RWPE2 (cell line): ENCODE results near the gene THRA.

ENCODE experiments used
- ATAC-seq: fragments of 200-7000 bp; cut with Tn5 transposase; 3 replicates; pipeline ENCODE4 v1.9.1; 2021; ENCODE audit warnings: low read depth
- DNase-seq: peaks from one replicate; pipeline ENCODE4 v3.0.0-alpha.2; 2020; ENCODE audit warnings: low spot score
- H3K27ac ChIP-seq: fragments of 450-650 bp; 2 replicates; pipeline ENCODE4 v1.5.1; 2017; ENCODE audit warnings: mild to moderate bottlenecking; ENCODE audit not compliant: poor library complexity, severe bottlenecking
- H3K27me3 ChIP-seq: fragments of 250-450 bp; sonication (Bioruptor Pico); 2 replicates; pipeline ENCODE4 v1.5.1; 2021; ENCODE audit warnings: mild to moderate bottlenecking, moderate library complexity; ENCODE audit not compliant: insufficient read depth, poor library complexity, severe bottlenecking
- H3K36me3 ChIP-seq: fragments of 250-450 bp; sonication (Bioruptor Pico); 2 replicates; pipeline ENCODE4 v1.5.1; 2020; ENCODE audit warnings: low read depth, mild to moderate bottlenecking, moderate library complexity
- H3K4me1 ChIP-seq: fragments of 250-450 bp; sonication (Bioruptor Pico); 2 replicates; pipeline ENCODE4 v1.5.1; 2021; ENCODE audit warnings: mild to moderate bottlenecking, moderate library complexity; ENCODE audit not compliant: insufficient read depth, poor library complexity, severe bottlenecking
- H3K4me3 ChIP-seq: fragments of 250-450 bp; sonication (Bioruptor Pico); 2 replicates; pipeline ENCODE4 v1.5.1; 2021; ENCODE audit warnings: mild to moderate bottlenecking, moderate library complexity; ENCODE audit not compliant: severe bottlenecking
- H3K9me3 ChIP-seq: fragments of 250-450 bp; sonication (Bioruptor Pico); 2 replicates; pipeline ENCODE4 v1.5.1; 2021; ENCODE audit warnings: mild to moderate bottlenecking, moderate library complexity; ENCODE audit not compliant: severe bottlenecking
- TF ChIP-seq, protein P1 (sequence below): fragments of 450-650 bp; IDR thresholded peaks from one replicate; pipeline ENCODE4 v1.5.1; 2017; ENCODE audit warnings: mild to moderate bottlenecking, moderate library complexity; ENCODE audit not compliant: poor library complexity, severe bottlenecking

Gene THRA

DNA sequence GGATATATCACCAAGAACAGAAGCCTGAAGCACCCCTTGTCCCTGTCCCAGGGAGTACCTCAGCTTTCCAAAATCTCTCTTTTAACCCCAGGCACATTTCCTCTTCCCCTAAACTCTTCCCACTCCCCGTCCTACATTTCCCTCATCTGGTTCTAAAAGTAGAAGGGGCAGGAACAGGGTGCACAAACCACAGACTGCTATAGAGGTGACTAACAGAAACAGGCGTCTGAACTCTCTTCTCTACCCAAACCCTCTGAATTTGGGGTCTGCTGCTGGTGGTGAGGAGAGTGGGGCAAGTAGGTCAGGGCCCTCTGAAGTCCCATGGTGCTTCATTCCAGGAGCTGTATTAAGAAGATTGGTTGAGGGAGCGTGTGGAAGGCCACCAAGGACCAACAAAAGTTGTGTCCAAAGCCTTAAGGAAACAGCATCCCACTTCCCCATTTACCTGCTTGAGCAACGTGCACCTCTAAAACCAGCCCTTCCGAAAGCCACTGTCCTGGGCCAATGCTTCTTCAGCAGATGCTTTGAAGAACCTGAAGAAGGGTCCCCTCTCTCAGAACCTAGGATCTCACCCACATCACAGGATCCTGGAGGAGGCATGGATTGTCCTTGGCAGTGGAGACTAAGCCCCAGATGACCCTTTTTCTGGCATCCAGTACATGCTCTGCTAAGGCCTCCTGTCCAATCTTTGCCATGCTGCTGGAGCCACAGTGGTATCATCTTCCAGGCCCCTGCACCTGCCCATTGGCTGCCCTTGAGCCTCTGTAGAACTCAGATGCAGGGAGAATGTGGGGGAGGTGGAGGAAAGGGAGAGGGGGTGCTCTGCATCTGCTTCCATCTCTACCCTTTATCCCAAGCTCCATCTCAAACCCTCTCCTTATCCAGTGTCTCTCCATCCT, 43.3 kb downstream of the THRA start:
- DNase-seq = no peak
- no peak overlapping the region for H3K4me3 ChIP-seq
- no peaks in the 10 kb centered on the region for H3K27me3 ChIP-seq
- H3K9me3 ChIP-seq = no peaks in the 10 kb centered on the region
- no peak overlapping the region for H3K27ac ChIP-seq
- TF ChIP-seq, protein P1, sequence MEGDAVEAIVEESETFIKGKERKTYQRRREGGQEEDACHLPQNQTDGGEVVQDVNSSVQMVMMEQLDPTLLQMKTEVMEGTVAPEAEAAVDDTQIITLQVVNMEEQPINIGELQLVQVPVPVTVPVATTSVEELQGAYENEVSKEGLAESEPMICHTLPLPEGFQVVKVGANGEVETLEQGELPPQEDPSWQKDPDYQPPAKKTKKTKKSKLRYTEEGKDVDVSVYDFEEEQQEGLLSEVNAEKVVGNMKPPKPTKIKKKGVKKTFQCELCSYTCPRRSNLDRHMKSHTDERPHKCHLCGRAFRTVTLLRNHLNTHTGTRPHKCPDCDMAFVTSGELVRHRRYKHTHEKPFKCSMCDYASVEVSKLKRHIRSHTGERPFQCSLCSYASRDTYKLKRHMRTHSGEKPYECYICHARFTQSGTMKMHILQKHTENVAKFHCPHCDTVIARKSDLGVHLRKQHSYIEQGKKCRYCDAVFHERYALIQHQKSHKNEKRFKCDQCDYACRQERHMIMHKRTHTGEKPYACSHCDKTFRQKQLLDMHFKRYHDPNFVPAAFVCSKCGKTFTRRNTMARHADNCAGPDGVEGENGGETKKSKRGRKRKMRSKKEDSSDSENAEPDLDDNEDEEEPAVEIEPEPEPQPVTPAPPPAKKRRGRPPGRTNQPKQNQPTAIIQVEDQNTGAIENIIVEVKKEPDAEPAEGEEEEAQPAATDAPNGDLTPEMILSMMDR = no peak
- H3K4me1 ChIP-seq = peaks cover 40% of the 10 kb centered on the region
- H3K36me3 ChIP-seq = no peaks in the 10 kb centered on the region
- no peak for ATAC-seq

DNA sequence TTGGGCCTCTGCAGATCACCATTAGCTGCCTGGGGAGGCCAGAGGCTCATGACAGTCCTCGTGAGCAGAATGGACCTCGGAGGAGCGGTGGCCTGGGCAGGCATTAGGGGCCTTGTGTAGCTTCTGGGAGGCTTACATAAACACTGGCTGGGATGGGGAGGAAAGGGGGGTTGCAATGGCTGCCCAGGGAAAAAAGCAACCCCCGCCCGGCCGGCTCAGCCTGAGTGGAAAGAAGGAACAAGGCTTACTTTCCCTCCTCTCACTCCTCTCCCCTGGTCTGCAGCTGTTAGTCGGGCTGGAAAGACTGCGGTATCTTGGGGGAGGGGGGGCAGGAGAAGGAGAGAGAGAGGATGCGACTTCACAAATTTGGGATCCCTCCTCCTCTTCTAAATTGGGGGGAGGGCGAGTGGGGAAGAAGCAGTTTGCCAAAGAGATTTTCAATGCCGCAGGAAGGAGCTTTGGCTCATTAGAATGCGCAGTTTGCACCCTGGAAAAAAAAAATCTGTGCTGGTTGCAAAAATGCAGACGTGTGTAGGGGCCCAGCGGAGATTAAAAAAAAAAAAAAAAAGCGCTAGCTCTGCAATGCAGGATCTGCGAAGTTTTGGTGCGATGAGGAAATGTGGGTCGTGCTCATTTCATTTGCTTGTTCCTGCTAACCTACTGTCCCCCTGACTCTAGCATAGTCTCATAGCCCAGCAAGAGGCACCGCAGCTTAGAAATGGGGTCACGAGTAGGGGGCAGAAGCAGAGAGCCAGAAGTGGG, 44.2 kb downstream of the THRA start:
- Histone ChIP-seq H3K36me3 (no peaks in the 10 kb centered on the region), H3K4me1 (peaks cover 41% of the 10 kb centered on the region), H3K9me3 (no peaks in the 10 kb centered on the region), H3K27me3 (no peaks in the 10 kb centered on the region), H3K4me3 (no peak overlapping the region), H3K27ac (no peak overlapping the region)
- TF ChIP-seq, protein P1 = no peak
- no peak for DNase-seq
- no peak for ATAC-seq

- H3K4me3 ChIP-seq = no peak overlapping the region
- no peaks in the 10 kb centered on the region for H3K9me3 ChIP-seq
- H3K27ac ChIP-seq = peak overlapping the region; percentile 6
- no peaks in the 10 kb centered on the region for H3K27me3 ChIP-seq
- no peaks in the 10 kb centered on the region for H3K36me3 ChIP-seq
- TF ChIP-seq, protein P1 = no peak
- H3K4me1 ChIP-seq = peaks cover 48% of the 10 kb centered on the region
- DNase-seq = no peak
- ATAC-seq = no peak
Measured at GRCh38 chr17:40107522-40108174, 44.9 kb downstream of the THRA start.

- Histone ChIP-seq H3K9me3 (no peaks in the 10 kb centered on the region), H3K4me1 (peaks cover 54% of the 10 kb centered on the region), H3K4me3 (no peak overlapping the region), H3K27ac (peak overlapping the region; percentile 6), H3K27me3 (no peaks in the 10 kb centered on the region), H3K36me3 (no peaks in the 10 kb centered on the region)
- TF ChIP-seq, protein P1 = peak; percentile 8
- DNase-seq (no peak), ATAC-seq (no peak)
Measured at GRCh38 chr17:40108970-40109824, 46.4 kb downstream of the THRA start.
